ENCODE measurements around the gene MXD3.

DNA sequence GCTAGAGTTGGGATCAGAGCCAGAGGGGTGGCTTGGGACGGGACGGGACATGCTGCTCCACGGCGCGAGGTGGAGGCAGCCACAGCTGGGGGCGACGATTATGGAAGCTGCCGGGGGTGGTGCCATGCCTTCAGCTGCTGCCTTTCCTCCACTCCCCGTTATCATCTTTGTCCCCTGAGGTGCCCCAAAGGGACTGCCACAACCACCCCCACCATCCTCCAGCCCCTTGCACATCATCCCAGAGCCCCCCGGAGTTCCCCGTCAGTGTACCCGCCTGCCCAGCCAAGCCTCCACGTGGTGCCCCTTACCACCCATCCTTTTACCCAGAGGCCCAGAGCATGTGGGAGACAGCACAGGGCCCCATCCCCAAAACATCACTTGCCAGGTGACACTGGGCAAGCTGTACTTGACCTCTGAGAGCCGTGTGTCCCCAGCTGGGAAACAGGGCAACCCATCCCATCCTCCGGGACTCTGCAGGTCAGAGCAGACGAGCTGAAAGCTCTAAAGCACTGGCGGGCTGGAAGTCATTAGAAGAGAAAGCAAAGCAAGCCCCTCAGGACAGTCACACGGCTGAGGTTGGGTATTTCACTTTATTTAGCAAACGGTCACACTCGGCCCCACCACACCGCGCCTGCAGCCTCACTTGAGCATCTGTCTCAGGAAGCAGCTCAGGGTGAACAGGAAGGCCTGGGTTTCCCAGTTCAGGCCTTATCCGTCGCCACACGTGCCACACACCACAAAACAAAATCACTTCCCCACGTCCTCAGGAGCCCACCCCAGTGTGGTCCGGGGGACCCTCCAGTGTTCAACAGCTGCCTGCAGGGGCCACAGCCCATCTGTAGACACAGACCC lies 19.5 kb upstream of the MXD3 start:
- TF ChIP-seq EZH2 (IDR thresholded peaks at IDR 0.05; ENCODE audit: low read depth) = no peak
- TF ChIP-seq, protein P1, sequence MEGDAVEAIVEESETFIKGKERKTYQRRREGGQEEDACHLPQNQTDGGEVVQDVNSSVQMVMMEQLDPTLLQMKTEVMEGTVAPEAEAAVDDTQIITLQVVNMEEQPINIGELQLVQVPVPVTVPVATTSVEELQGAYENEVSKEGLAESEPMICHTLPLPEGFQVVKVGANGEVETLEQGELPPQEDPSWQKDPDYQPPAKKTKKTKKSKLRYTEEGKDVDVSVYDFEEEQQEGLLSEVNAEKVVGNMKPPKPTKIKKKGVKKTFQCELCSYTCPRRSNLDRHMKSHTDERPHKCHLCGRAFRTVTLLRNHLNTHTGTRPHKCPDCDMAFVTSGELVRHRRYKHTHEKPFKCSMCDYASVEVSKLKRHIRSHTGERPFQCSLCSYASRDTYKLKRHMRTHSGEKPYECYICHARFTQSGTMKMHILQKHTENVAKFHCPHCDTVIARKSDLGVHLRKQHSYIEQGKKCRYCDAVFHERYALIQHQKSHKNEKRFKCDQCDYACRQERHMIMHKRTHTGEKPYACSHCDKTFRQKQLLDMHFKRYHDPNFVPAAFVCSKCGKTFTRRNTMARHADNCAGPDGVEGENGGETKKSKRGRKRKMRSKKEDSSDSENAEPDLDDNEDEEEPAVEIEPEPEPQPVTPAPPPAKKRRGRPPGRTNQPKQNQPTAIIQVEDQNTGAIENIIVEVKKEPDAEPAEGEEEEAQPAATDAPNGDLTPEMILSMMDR (conservative IDR thresholded peaks at IDR 0.05) = no peak

All from PC-9 (cell line).